Measurements from ENCODE around the gene NUDT6.

NUDT6 gene

GRCh38 chr4:122889726-122890125 lies 32.7 kb downstream of the NUDT6 start:
- H3K36me3 ChIP-seq (ENCODE audit: insufficient read depth, low read length) = no peaks in the 10 kb centered on the region
- no peak overlapping the region for H3K4me2 ChIP-seq (ENCODE audit: low read length)

GRCh38 chr4:122884499-122884898 lies 37.9 kb downstream of the NUDT6 start:
- Histone ChIP-seq H3K9ac (ENCODE audit: low read length) (no peak overlapping the region), H2AFZ (ENCODE audit: low read length) (no peak overlapping the region), H3K27ac (ENCODE audit: low read depth, low read length, poor library complexity, severe bottlenecking) (no peak overlapping the region), H3F3A (ENCODE audit: insufficient read depth, low read length) (no peaks in the 10 kb centered on the region), H3K4me1 (ENCODE audit: insufficient read depth, low read length, severe bottlenecking) (no peaks in the 10 kb centered on the region), H3K4me2 (ENCODE audit: low read length) (no peak overlapping the region), H4K20me1 (ENCODE audit: insufficient read depth, low read length) (no peaks in the 10 kb centered on the region), H3K36me3 (ENCODE audit: insufficient read depth, low read length) (no peaks in the 10 kb centered on the region), H3K4me3 (ENCODE audit: low read depth, low read length, poor library complexity, severe bottlenecking) (no peak overlapping the region), H3K9me3 (ENCODE audit: low read length) (no peaks in the 10 kb centered on the region), H3K79me2 (ENCODE audit: insufficient read depth, low read length) (no peaks in the 10 kb centered on the region), H3K9me2 (ENCODE audit: low read depth, low read length) (no peaks in the 10 kb centered on the region), H3K27me3 (ENCODE audit: insufficient read depth, low read length) (no peaks in the 10 kb centered on the region)
- TF ChIP-seq CTCF (IDR thresholded peaks at IDR 0.05; ENCODE audit: low read length) = no peak
- TF ChIP-seq EZH2 (IDR thresholded peaks at IDR 0.05; ENCODE audit: borderline replicate concordance, low read length) = no peak

More at GRCh38 chr4:122889726-122890125, 32.7 kb downstream of the NUDT6 start:
- no peaks in the 10 kb centered on the region for H3K79me2 ChIP-seq (ENCODE audit: insufficient read depth, low read length)
- no peak overlapping the region for H3K4me3 ChIP-seq (ENCODE audit: low read depth, low read length, poor library complexity, severe bottlenecking)
- no peaks in the 10 kb centered on the region for H3K4me1 ChIP-seq (ENCODE audit: insufficient read depth, low read length, severe bottlenecking)
- no peaks in the 10 kb centered on the region for H3K27me3 ChIP-seq (ENCODE audit: insufficient read depth, low read length)
- H3K9me3 ChIP-seq (ENCODE audit: low read length) = no peaks in the 10 kb centered on the region
- no peak overlapping the region for H3K27ac ChIP-seq (ENCODE audit: low read depth, low read length, poor library complexity, severe bottlenecking)
- TF ChIP-seq CTCF (IDR thresholded peaks at IDR 0.05; ENCODE audit: low read length) (no peak), EZH2 (IDR thresholded peaks at IDR 0.05; ENCODE audit: borderline replicate concordance, low read length) (no peak)
- H3F3A ChIP-seq (ENCODE audit: insufficient read depth, low read length) = no peaks in the 10 kb centered on the region
- no peaks in the 10 kb centered on the region for H4K20me1 ChIP-seq (ENCODE audit: insufficient read depth, low read length)
- no peak overlapping the region for H3K9ac ChIP-seq (ENCODE audit: low read length)
- no peaks in the 10 kb centered on the region for H3K9me2 ChIP-seq (ENCODE audit: low read depth, low read length)
- H2AFZ ChIP-seq (ENCODE audit: low read length) = no peak overlapping the region

DNA sequence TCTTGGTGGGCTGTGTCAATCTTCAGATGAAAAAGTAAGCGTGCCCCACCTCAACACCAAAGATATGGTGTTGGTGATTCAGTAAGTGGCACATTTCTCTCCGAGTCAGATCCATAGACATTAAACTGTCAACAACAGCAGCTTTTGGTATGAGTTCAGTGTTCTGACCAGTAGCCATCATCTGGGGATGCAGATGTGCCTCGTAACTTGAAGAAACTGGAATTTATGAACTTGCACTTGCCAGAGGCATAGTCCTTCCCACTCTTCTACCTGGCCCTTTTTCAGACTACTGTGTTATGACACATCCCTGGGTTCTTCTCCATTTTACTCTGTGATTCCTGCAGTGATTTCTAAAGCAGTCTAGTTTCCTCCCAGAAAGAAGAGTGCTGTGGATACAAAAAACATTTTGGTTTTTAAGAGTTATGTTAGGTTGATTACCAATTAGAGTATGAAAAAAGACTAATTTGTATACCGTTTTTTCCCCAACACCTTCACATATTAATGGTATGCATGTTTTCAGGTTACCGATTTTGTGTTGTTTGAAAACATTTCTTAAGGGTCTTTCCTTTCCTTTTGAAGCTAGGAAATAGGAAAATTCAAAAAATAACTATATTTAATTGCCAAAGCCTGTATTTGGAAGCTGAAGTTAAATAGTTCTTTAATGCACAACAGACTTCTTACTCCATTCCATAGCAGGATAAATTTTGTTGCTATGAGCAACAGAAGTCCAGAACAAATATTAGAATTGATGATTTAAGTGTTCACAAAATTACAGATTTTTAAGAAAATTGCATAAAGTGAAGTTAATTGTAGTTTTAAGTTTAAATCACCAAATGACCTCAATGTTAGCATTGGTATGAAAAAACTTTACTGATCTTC lies 39.3 kb downstream of the NUDT6 start:
- no peak overlapping the region for H3K27ac ChIP-seq (ENCODE audit: low read depth, low read length, poor library complexity, severe bottlenecking)
- H2AFZ ChIP-seq (ENCODE audit: low read length) = no peak overlapping the region
- no peaks in the 10 kb centered on the region for H3K9me2 ChIP-seq (ENCODE audit: low read depth, low read length)
- no peak overlapping the region for H3K4me2 ChIP-seq (ENCODE audit: low read length)
- no peaks in the 10 kb centered on the region for H4K20me1 ChIP-seq (ENCODE audit: insufficient read depth, low read length)
- no peak overlapping the region for H3K9ac ChIP-seq (ENCODE audit: low read length)
- no peaks in the 10 kb centered on the region for H3K79me2 ChIP-seq (ENCODE audit: insufficient read depth, low read length)
- H3K9me3 ChIP-seq (ENCODE audit: low read length) = no peaks in the 10 kb centered on the region
- TF ChIP-seq EZH2 (IDR thresholded peaks at IDR 0.05; ENCODE audit: borderline replicate concordance, low read length) (no peak), CTCF (IDR thresholded peaks at IDR 0.05; ENCODE audit: low read length) (no peak)
- no peaks in the 10 kb centered on the region for H3K36me3 ChIP-seq (ENCODE audit: insufficient read depth, low read length)
- H3K27me3 ChIP-seq (ENCODE audit: insufficient read depth, low read length) = no peaks in the 10 kb centered on the region
- H3K4me1 ChIP-seq (ENCODE audit: insufficient read depth, low read length, severe bottlenecking) = no peaks in the 10 kb centered on the region
- no peaks in the 10 kb centered on the region for H3F3A ChIP-seq (ENCODE audit: insufficient read depth, low read length)
- H3K4me3 ChIP-seq (ENCODE audit: low read depth, low read length, poor library complexity, severe bottlenecking) = no peak overlapping the region
